Mesothelial cell of epicardium (in vitro differentiated cells): ENCODE measurements around the gene ARHGAP1. TPM values are rescaled to one million over a fixed set of nuclear protein-coding genes. Genes with fewer than 3 reads are reported as not detected.

Source experiments
- DNase-seq, 2 experiments: peaks; one replicate each; pipeline ENCODE4 v3.0.0; 2021; ENCODE audit warnings: low spot score in 2 of 2; ENCODE audit not compliant: unreplicated experiment in 2 of 2
- H3K27ac Mint-ChIP-seq: 2 replicates; pipeline ENCODE4 v1.8.0; 2021; ENCODE audit warnings: mixed read lengths
- H3K27me3 Mint-ChIP-seq: 2 replicates; pipeline ENCODE4 v1.8.0; 2021; ENCODE audit warnings: low read depth, mixed read lengths
- H3K36me3 Mint-ChIP-seq: 2 replicates; pipeline ENCODE4 v1.8.0; 2021; ENCODE audit warnings: mixed read lengths
- H3K4me1 Mint-ChIP-seq: 2 replicates; pipeline ENCODE4 v1.8.0; 2021; ENCODE audit warnings: mixed read lengths
- H3K4me3 Mint-ChIP-seq: 2 replicates; pipeline ENCODE4 v1.8.0; 2021; ENCODE audit warnings: mild to moderate bottlenecking, moderate library complexity, mixed read lengths
- H3K9me3 Mint-ChIP-seq: 2 replicates; pipeline ENCODE4 v1.8.0; 2021; ENCODE audit warnings: mixed read lengths
- total RNA-seq: library from RNA; stranded (reverse); gene quantifications from 3 replicates; pipeline ENCODE4 v1.2.1, GENCODE V29; 2021
- TF ChIP-seq, protein P1 (sequence below): fragments of 200-600 bp; sonication (generic); IDR thresholded peaks from one replicate; pipeline ENCODE4 v1.5.0; 2021; ENCODE audit warnings: antibody characterized with exemption; ENCODE audit not compliant: unreplicated experiment

The ARHGAP1 gene
- total RNA-seq, 1 donor from 2014 or later = 49.4 TPM

DNA sequence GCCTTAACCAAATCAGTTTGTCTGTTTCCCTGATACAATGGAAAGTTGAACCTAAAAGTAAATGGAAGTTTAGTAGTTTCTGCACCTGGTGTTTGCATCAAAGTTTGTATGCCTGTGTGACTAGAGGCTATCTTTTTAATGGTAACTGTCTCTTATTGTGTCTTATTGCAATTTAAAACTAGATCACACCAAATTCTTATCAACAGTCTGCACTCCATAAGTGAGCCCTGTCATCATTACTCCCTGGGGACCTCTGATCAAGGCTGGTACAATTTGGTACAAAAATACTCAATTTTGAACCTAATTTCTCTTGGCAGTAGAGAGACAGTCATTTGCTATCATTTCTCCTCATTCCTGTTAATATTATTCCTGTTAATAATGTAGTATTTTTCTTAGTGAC is 38.1 kb downstream of the ARHGAP1 start:
- Mint-ChIP-seq H3K36me3 (peaks cover 46% of the 10 kb centered on the region), H3K9me3 (no peaks in the 10 kb centered on the region), H3K27ac (no peak overlapping the region), H3K27me3 (no peaks in the 10 kb centered on the region), H3K4me1 (peaks cover 14% of the 10 kb centered on the region), H3K4me3 (no peak overlapping the region)
- DNase-seq = no peak
- TF ChIP-seq, protein P1, sequence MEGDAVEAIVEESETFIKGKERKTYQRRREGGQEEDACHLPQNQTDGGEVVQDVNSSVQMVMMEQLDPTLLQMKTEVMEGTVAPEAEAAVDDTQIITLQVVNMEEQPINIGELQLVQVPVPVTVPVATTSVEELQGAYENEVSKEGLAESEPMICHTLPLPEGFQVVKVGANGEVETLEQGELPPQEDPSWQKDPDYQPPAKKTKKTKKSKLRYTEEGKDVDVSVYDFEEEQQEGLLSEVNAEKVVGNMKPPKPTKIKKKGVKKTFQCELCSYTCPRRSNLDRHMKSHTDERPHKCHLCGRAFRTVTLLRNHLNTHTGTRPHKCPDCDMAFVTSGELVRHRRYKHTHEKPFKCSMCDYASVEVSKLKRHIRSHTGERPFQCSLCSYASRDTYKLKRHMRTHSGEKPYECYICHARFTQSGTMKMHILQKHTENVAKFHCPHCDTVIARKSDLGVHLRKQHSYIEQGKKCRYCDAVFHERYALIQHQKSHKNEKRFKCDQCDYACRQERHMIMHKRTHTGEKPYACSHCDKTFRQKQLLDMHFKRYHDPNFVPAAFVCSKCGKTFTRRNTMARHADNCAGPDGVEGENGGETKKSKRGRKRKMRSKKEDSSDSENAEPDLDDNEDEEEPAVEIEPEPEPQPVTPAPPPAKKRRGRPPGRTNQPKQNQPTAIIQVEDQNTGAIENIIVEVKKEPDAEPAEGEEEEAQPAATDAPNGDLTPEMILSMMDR = no peak

DNA sequence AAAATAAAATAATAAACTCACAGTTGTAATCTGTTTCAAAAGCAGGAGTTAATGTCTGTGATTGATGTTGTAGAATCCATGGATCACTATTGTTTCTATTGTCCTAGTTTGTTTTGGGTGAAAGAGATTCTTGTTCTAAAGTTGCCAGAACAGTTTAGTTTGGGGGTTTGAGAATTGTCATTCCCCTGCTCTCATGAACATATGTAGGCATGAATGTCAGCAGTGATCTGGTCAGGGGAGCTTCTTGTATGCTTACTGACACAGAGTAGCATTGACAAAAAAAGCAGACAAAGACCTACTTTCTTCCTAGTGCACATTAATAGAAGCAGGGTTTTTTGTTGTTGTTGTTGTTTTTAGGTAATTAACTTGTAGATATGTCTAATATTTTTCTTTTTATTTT is 38.6 kb downstream of the ARHGAP1 start:
- Mint-ChIP-seq H3K27me3 (no peaks in the 10 kb centered on the region), H3K27ac (no peak overlapping the region), H3K4me3 (no peak overlapping the region), H3K9me3 (no peaks in the 10 kb centered on the region), H3K36me3 (peaks cover 52% of the 10 kb centered on the region), H3K4me1 (peaks cover 9% of the 10 kb centered on the region)
- DNase-seq = no peak
- TF ChIP-seq, protein P1 = no peak

DNA sequence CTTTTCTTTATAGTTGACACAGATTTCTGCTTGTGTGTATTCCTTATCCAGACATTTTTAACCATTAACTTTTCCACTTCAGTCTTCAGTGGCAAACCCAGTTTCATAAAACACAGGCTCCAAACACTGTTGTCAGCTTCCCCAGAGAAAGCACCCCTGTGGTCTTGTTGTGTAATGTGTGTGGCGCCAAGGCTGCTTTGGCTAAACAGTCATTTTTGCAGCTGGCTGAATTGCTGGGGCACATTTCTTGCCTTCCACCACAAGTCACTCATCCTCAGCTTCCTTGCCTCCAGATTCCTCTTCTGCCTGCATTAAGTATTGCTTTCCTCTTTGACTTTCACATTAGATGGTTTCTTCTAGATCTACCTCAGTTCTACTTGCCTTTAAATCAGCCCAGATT is 40.5 kb downstream of the ARHGAP1 start:
- no peak overlapping the region for H3K27ac Mint-ChIP-seq
- peaks cover 51% of the 10 kb centered on the region for H3K36me3 Mint-ChIP-seq

DNA sequence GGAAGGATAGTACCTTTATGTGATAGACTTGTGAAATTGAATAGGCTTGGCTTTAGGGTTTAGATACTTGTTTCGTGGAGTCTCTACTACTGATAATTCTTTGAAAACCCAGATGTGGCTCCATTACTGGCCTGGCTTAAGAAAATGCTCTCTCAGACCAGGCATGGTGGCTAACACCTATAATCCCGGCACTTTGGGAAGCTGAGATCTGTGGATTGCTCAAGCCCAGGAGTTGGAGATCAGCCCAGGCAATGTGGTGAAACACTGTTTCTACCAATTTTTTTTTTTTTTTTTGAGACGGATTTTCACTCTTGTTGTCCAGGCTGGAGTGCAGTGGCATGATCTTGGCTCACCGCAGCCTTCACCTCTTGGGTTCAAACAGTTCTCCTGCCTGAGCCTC is 42.2 kb downstream of the ARHGAP1 start:
- DNase-seq = no peak
- Mint-ChIP-seq H3K4me3 (no peak overlapping the region), H3K4me1 (no peaks in the 10 kb centered on the region), H3K27ac (no peak overlapping the region), H3K36me3 (peaks cover 46% of the 10 kb centered on the region), H3K9me3 (no peaks in the 10 kb centered on the region), H3K27me3 (no peaks in the 10 kb centered on the region)
- TF ChIP-seq, protein P1 = no peak

More for the DNA sequence above, 40.5 kb downstream of the ARHGAP1 start:
- TF ChIP-seq, protein P1 = no peak
- no peaks in the 10 kb centered on the region for H3K9me3 Mint-ChIP-seq
- no peak overlapping the region for H3K4me3 Mint-ChIP-seq
- H3K27me3 Mint-ChIP-seq = no peaks in the 10 kb centered on the region
- no peaks in the 10 kb centered on the region for H3K4me1 Mint-ChIP-seq
- DNase-seq = no peak

DNA sequence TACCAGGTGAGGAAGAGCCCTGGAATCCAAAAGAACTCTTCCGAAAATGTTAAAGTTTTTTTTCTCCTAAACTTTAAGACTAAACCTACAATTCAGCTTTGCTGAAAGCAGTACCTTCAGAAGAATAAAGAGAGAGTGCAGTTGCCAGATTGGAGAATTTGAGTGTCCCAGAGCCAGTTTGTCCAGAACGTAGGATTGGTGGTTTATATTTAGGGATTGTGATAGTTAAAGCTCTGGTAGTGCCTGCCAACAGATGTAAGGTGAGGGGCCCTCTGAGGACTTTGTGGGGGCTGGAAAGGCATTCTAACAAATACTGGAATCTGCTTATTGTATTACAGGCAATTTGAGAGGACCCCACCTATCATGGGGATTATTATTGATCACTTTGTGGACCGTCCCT is 43.2 kb downstream of the ARHGAP1 start:
- no peak overlapping the region for H3K27ac Mint-ChIP-seq

More for the DNA sequence above, 43.2 kb downstream of the ARHGAP1 start:
- Mint-ChIP-seq H3K9me3 (no peaks in the 10 kb centered on the region), H3K27me3 (no peaks in the 10 kb centered on the region), H3K4me3 (no peak overlapping the region), H3K36me3 (peaks cover 46% of the 10 kb centered on the region), H3K4me1 (no peaks in the 10 kb centered on the region)
- TF ChIP-seq, protein P1 = no peak
- DNase-seq = no peak
